ENCODE data around the gene PIGX.
"Not testable (repeated sequence)": the region's sequence is repeated elsewhere in the genome, so short reads cannot be mapped to it uniquely, and the experiment has no call there.

PIGX gene

GRCh38 chr3:196706731-196707130 lies 5.4 kb upstream of the PIGX start:
- no peak for DNase-seq

- no peak for DNase-seq
Measured at GRCh38 chr3:196707566-196707965, 4.6 kb upstream of the PIGX start.

GRCh38 chr3:196708467-196708866 lies 3.7 kb upstream of the PIGX start:
- no peak for DNase-seq

GRCh38 chr3:196712514-196713413 lies 587 bp downstream of the PIGX start:
- no peak for DNase-seq

- not testable (repeated sequence) for DNase-seq
Measured at GRCh38 chr3:196717162-196717561, 5.0 kb downstream of the PIGX start.

GRCh38 chr3:196721097-196721496 lies 8.9 kb downstream of the PIGX start:
- no peak for DNase-seq

GRCh38 chr3:196726788-196727675 lies 14.9 kb downstream of the PIGX start:
- DNase-seq = no peak

- no peak for DNase-seq
Measured at GRCh38 chr3:196735751-196736150, 23.6 kb downstream of the PIGX start.

- no peak for DNase-seq
Measured at GRCh38 chr3:196736670-196737374, 24.6 kb downstream of the PIGX start.

- DNase-seq = no peak
Measured at GRCh38 chr3:196737655-196738054, 25.5 kb downstream of the PIGX start.

- peak; percentile 85 for DNase-seq
Measured at GRCh38 chr3:196739671-196740480, 27.7 kb downstream of the PIGX start, which contains the start of gene PAK2. Gene PAK2, plus strand, starts transcription at chr3:196739857. Its CDS starts 42,790 bp downstream, at chr3:196782647.

GRCh38 chr3:196740481-196741248 lies 28.5 kb downstream of the PIGX start:
- DNase-seq = peak; percentile 57

GRCh38 chr3:196741249-196741889 lies 29.2 kb downstream of the PIGX start:
- no peak for DNase-seq

- not testable (repeated sequence) for DNase-seq
Measured at GRCh38 chr3:196743569-196743968, 31.4 kb downstream of the PIGX start.

GRCh38 chr3:196749125-196749524 lies 36.9 kb downstream of the PIGX start:
- no peak for DNase-seq

GRCh38 chr3:196753201-196753600 lies 41.0 kb downstream of the PIGX start:
- DNase-seq = no peak

GRCh38 chr3:196754091-196754981 lies 42.2 kb downstream of the PIGX start:
- no peak for DNase-seq

GRCh38 chr3:196756732-196757131 lies 44.6 kb downstream of the PIGX start:
- DNase-seq = no peak
